Measurements from ENCODE around the gene GNPTAB.
"Not testable (repeated sequence)": the region's sequence is repeated elsewhere in the genome, so short reads cannot be mapped to it uniquely, and the experiment has no call there.

The GNPTAB gene

GRCh38 chr12:101830367-101831325 lies at the start of gene GNPTAB:
GNPTAB (minus strand) TSS chr12:101830959; CDS start chr12:101830675, 284 bp downstream.
- peak; percentile 96 for DNase-seq

- DNase-seq = no peak
These were observed 47.6 kb upstream of the GNPTAB start for GRCh38 chr12:101878243-101878821.

- DNase-seq = peak; percentile 6
These were observed 47.1 kb upstream of the GNPTAB start for GRCh38 chr12:101877806-101878242.

GRCh38 chr12:101876861-101877805 lies 46.4 kb upstream of the GNPTAB start, which contains the start of gene DRAM1:
DRAM1 (plus strand) TSS chr12:101877580; CDS start chr12:101877790, 210 bp downstream.
- peak; percentile 67 for DNase-seq

GRCh38 chr12:101876322-101876860 lies 45.6 kb upstream of the GNPTAB start:
- DNase-seq = no peak

DNA sequence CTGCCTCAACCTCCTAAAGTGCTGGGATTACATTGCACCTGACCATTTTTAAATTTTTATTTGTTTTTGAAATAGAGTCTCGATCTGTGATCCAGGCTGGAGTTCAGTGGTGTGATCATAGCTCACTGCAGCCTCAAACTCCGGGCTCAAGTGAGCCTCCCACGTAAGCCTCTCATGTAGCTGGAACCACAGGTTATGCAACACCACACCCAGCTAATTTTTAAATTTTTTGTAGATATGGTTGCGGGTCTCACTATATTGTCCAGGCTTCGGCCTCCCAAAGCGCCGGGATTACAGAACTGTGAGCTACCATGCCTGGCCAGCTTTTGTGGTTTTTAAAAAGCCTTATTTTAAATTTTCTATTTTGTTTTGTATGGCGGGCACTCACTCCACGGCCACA lies 44.4 kb upstream of the GNPTAB start:
- no peak for DNase-seq

DNA sequence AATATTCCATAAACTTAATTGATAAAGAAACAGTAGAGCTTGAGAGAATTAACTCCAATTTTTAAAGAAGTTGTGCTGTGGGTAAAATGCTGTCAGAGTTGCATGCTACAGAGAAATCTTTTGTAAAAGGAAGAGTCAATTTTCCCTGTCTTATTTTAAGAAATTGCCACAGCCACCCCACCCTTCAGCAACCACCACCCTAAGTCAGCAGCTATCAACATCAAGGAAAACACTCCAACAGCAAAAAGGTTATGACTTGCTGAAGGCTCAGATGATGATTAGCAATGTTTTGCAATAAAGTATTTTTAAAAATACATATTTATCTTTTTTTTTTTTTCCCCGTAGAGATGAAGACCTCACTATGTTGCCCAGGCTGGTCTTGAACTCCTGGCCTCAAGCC lies 40.2 kb upstream of the GNPTAB start:
- no peak for DNase-seq

GRCh38 chr12:101867619-101868018 lies 36.9 kb upstream of the GNPTAB start:
- DNase-seq = not testable (repeated sequence)

- DNase-seq = no peak
These were observed 36.0 kb upstream of the GNPTAB start for GRCh38 chr12:101866615-101867373.

DNA sequence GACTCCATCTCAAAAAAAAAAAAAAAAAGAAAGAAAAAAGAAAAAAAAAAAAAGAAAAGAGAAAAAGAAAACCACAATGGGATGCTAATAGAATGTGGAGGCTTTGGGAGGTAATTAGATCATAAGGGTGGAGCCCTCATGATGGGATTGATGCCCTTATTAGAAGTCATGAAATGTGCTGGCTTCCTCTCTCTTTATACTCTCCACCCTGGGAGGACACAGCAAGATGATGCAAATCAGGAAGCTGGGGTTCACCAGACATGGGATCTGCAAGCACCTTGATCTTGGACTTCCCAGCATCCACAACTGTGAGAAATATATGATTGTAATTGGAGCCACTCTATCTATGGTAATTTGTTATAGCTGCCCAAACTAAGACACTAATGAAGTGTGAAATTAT lies 33.2 kb upstream of the GNPTAB start:
- no peak for DNase-seq

DNA sequence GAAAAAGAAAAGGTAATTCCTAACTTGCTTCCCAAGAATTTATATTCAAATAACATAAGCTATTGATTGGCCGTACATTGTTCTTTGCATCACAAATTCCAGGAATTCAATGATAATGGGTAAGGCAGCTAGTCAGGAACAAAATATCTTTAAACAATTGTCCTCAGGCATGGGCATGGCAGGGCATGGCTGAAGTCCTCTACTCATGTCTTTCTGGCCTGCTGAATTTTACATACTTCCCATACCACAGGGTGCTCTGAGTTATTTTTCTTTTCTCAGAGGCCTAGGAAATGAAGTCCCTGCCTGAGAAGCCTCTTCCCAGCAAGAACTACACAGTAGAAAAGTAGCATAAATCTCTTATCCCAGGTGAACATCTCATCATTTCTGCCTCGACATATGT lies 31.5 kb upstream of the GNPTAB start:
- DNase-seq = no peak

- DNase-seq = not testable (repeated sequence)
These were observed 30.9 kb upstream of the GNPTAB start for GRCh38 chr12:101861688-101862087.

DNA sequence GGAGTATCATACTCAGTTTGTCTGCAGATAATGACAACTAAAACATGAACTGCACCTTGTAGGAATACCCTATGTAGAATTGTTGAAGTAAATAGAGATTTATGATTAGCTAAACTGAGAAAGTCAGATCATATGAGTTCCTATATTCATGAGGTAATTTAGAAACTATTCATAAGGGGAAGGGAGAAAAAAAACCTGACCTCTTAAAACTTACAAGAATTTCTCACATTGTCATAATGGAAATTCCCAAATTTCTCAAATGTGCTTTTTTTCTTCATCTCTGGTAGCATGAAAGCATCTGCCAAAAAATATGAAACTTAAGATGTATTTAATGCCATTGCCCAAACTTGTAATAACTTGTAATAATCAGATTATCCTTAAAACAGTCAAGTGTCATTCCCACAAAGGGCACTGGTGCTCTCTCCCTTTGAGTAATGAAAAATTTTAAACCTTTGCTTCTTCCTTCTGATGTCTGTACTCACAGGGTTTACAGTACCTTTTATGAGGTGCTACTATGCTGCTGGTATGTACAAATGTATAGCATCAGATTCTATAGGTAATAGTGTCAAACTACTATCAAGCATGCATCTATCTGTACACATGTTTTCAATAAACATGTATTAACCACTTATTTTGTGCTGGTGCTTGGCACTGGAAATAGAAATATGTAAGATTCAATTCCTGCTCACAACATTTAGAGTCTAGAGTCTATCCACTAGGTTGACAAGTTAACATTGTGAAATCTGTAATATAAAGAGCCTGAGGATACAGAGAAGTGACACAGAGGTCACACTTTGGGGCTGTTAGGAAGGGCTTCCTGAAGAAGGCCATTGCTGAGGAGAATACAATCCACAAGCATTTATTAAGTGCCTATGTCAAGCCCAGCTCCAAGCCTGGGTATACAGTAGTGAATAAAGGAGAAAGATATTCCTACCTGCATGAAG lies 29.2 kb upstream of the GNPTAB start:
- no peak for DNase-seq

GRCh38 chr12:101858361-101858760 lies 27.6 kb upstream of the GNPTAB start:
- no peak for DNase-seq

DNA sequence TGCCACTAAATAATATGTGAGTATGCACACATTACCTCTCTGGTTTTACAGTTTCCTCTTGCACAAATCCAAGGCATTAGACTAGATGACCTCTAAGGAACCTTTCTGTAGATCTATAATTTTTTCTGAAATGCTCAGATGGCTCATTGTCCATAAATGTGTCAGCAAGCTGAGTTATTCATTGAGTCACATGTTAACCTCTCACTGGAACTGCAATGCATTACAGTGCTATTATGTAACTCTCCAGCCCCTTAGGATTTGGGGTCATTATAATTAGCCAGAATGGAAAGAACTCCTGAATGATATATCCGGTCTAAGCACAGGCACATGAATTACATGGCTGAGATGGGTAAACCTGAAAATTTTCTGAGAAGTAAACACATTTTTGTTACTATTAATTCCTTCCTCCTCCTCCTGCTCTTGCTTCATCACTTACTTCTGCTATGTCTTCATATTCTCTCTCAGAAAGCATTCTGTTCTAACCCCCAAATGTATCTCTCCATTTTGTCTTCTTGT lies 26.3 kb upstream of the GNPTAB start:
- no peak for DNase-seq

- not testable (repeated sequence) for DNase-seq
These were observed 25.9 kb upstream of the GNPTAB start for GRCh38 chr12:101856614-101857013.

GRCh38 chr12:101855976-101856375 lies 25.2 kb upstream of the GNPTAB start:
- DNase-seq = no peak

- DNase-seq = no peak
These were observed 24.7 kb upstream of the GNPTAB start for GRCh38 chr12:101855364-101855884.

- DNase-seq = no peak
These were observed 24.0 kb upstream of the GNPTAB start for GRCh38 chr12:101854747-101855146.

GRCh38 chr12:101852998-101853397 lies 22.2 kb upstream of the GNPTAB start:
- no peak for DNase-seq
